Omental fat pad (tissue), 4 donors: ENCODE measurements around the gene NUBP2. TPM values are rescaled to one million over a fixed set of nuclear protein-coding genes. Genes with fewer than 3 reads are reported as not detected.

Experiments
- ATAC-seq: fragments of 150-250 bp; one replicate; pipeline ENCODE4 v1.9.1; 2016; ENCODE audit warnings: mild to moderate bottlenecking, moderate library complexity; ENCODE audit not compliant: low FRiP score
- DNase-seq: peaks from one replicate; pipeline ENCODE4 v3.0.0-alpha.2; 2019; ENCODE audit warnings: low spot score
- CTCF ChIP-seq, 3 donors: fragments of 450-650 bp; IDR thresholded peaks; one replicate each; pipeline ENCODE4 v1.5.1; 2016 to 2017; ENCODE audit warnings: antibody characterized with exemption in 3 of 3, mild to moderate bottlenecking in 3 of 3, moderate library complexity in 2 of 3
- total RNA-seq, 4 donors: library from RNA; depleted of rRNA; stranded (reverse); fragments of >200 nt; gene quantifications; one replicate each; pipeline ENCODE4 v1.1.0, GENCODE V29; 2016

NUBP2 gene
- total RNA-seq, 4 donors from 2014 or later, result 49.2 to 85.9 (median 60.2) TPM

- TF ChIP-seq CTCF (IDR thresholded peaks at IDR 0.05), result no peak
- ATAC-seq, result no peak
- no peak for DNase-seq
Observed at GRCh38 chr16:1749152-1750117, 33.3 kb upstream of the NUBP2 start.

GRCh38 chr16:1751946-1752345 is 30.8 kb upstream of the NUBP2 start:
- ATAC-seq, result no peak
- TF ChIP-seq CTCF (IDR thresholded peaks at IDR 0.05), result no peak
- DNase-seq, result no peak

GRCh38 chr16:1752853-1753252 is 29.9 kb upstream of the NUBP2 start:
- DNase-seq (no peak), ATAC-seq (no peak)
- no peak for TF ChIP-seq CTCF (IDR thresholded peaks at IDR 0.05)

GRCh38 chr16:1754204-1754603 is 28.6 kb upstream of the NUBP2 start:
- ATAC-seq (no peak), DNase-seq (no peak)
- TF ChIP-seq CTCF (IDR thresholded peaks at IDR 0.05), result no peak

- DNase-seq (no peak), ATAC-seq (no peak)
- TF ChIP-seq CTCF (IDR thresholded peaks at IDR 0.05), result no peak
Observed at GRCh38 chr16:1757714-1758461, 24.9 kb upstream of the NUBP2 start.

- TF ChIP-seq CTCF (IDR thresholded peaks at IDR 0.05), result no peak
- ATAC-seq, result no peak
- DNase-seq, result no peak
Observed at GRCh38 chr16:1758923-1759322, 23.8 kb upstream of the NUBP2 start.
